ENCODE measurements around the gene ARTN. TPM values are rescaled to one million over a fixed set of nuclear protein-coding genes. Genes with fewer than 3 reads are reported as not detected.

ARTN gene, protein sequence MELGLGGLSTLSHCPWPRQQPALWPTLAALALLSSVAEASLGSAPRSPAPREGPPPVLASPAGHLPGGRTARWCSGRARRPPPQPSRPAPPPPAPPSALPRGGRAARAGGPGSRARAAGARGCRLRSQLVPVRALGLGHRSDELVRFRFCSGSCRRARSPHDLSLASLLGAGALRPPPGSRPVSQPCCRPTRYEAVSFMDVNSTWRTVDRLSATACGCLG
- 1 to 10 TPM in 2 of 4 donors, under 1 TPM in 1, not detected in 1; 0.48 to 2.7 (median 1.3) TPM for total RNA-seq

DNA sequence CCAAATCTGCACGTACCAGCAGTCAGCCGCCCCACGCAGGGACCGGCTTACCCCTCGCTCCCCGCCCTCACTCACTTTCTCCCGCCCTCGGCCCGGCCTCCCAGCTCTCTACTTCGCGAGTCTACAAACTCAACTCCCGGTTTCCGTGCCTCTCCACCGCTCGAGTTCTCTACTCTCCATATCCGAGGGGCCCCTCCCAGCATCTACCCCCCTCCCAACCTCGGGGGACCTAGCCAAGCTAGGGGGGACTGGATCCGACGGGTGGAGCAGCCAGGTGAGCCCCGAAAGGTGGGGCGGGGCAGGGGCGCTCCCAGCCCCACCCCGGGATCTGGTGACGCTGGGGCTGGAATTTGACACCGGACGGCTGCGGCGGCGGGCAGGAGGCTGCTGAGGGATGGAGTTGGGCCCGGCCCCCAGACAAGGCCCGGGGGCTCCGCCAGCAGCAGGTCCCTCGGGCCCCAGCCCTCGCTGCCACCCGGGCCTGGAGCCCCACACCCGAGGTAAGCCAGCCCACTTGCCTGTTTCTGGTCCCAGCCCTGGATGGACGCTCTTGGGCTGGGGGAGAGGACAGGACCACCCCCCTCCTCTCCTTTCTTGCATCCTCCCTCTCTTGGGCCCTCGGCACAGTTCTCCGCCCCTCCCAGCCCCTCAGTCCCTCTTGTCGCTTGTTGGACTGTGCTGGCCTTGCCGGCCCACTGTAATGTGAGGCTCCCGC, at the start of gene ARTN:
TSS of gene ARTN (plus strand) at position 416 of the 715 bp plus-strand sequence. CDS start 1,856 bp downstream, outside the sequence.
- H3K27me3 ChIP-seq: no peaks in the 10 kb centered on the region
- peak in 1 of 2 donors; percentile 29 for DNase-seq
- peaks cover 0 to 11% of the 10 kb centered on the region in 2 donors for H3K4me1 ChIP-seq
- intact Hi-C loops (cut with DNase I; ENCODE audit: low total_unique reads): no loop called here
- no peak within 1 kb of the TSS for H3K27ac ChIP-seq
- no peaks in the 10 kb centered on the region for H3K9me3 ChIP-seq
- no peaks in the 10 kb centered on the region for H3K36me3 ChIP-seq
- TF ChIP-seq, protein P1, sequence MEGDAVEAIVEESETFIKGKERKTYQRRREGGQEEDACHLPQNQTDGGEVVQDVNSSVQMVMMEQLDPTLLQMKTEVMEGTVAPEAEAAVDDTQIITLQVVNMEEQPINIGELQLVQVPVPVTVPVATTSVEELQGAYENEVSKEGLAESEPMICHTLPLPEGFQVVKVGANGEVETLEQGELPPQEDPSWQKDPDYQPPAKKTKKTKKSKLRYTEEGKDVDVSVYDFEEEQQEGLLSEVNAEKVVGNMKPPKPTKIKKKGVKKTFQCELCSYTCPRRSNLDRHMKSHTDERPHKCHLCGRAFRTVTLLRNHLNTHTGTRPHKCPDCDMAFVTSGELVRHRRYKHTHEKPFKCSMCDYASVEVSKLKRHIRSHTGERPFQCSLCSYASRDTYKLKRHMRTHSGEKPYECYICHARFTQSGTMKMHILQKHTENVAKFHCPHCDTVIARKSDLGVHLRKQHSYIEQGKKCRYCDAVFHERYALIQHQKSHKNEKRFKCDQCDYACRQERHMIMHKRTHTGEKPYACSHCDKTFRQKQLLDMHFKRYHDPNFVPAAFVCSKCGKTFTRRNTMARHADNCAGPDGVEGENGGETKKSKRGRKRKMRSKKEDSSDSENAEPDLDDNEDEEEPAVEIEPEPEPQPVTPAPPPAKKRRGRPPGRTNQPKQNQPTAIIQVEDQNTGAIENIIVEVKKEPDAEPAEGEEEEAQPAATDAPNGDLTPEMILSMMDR (IDR thresholded peaks at IDR 0.05): no peak
- TF ChIP-seq POLR2A (IDR thresholded peaks at IDR 0.05): no peak
- H3K4me3 ChIP-seq: peak within 1 kb of the TSS; percentile 23 to 27

DNA sequence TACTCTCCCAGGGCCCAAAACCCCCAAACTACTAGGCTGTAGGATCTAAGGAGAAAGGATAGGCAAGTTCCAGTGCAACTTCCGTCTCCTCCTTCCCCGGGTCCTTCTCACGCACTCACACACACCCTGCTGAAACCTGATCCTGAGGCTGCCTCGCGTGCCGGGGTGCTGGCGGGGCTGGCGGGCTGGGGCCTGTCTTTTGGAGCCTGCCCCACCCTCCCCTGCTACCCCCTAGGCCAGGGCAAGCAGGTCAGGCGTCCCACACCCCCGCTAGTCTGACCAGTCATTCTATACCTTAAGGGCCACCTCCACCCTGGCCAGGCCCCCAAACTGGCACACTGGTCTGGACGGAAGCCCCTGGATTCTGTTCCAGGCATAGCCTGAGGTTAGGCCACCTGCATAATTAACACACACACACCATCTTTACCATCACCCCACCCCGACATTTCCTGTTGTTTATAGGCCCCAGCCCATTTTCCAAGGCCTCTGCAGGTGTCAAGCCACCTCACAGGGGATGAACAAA, 48.3 kb upstream of the ARTN start:
- DNase-seq: no peak
- TF ChIP-seq POLR2A (IDR thresholded peaks at IDR 0.05): no peak
- TF ChIP-seq, protein P1 (IDR thresholded peaks at IDR 0.05): no peak
- intact Hi-C loops (cut with DNase I; ENCODE audit: low total_unique reads): no loop called here

DNA sequence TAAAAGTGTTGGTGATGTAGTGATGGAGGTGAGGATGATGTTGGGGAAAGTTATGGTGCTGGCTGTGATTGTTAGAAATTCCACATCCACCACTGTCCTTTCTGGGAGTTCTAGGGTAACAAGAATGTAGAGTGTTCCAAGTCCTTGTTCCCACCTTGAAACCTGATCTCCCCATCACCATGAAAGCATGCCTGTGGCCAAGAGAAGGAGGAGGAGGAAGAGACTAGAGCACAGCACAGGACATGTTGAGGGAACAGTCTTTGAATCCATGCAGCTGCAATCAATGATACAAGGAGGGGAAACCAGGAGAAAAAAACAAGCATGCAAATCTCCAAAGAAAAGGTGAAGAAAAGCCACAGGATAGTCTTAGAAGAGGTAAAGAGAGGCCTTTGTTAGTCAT, 45.9 kb upstream of the ARTN start:
- TF ChIP-seq, protein P1 (IDR thresholded peaks at IDR 0.05): no peak
- TF ChIP-seq POLR2A (IDR thresholded peaks at IDR 0.05): no peak
- Histone ChIP-seq H3K27me3 (no peaks in the 10 kb centered on the region), H3K9me3 (no peaks in the 10 kb centered on the region), H3K4me1 (no peaks in the 10 kb centered on the region), H3K27ac (no peak overlapping the region), H3K4me3 (no peak overlapping the region), H3K36me3 (no peaks in the 10 kb centered on the region)
- no peak for DNase-seq
- intact Hi-C loops (cut with DNase I; ENCODE audit: low total_unique reads): no loop called here

More for the DNA sequence above, 48.3 kb upstream of the ARTN start:
- Histone ChIP-seq H3K4me3 (no peak overlapping the region), H3K27me3 (no peaks in the 10 kb centered on the region), H3K27ac (no peak overlapping the region), H3K4me1 (no peaks in the 10 kb centered on the region), H3K36me3 (no peaks in the 10 kb centered on the region), H3K9me3 (no peaks in the 10 kb centered on the region)

DNA sequence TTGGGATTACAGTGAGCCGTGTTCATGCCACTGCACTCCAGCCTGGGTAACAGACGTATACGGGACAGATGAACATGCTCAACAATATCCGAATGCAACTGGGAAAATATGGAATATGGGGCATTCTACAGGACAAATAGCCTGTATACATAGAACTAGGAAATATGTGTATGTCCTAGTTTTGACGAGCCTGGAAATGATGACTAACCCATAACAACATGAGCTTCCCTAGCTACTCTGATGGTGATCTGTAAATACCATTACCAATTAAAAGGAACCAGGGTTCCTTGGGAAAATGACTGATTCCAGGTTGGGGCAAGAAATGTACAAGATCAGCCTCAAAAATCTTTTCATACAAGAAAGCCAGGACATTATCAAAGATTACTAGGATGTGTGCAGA, 42.8 kb upstream of the ARTN start:
- intact Hi-C loops (cut with DNase I; ENCODE audit: low total_unique reads): no loop called here
- Histone ChIP-seq H3K9me3 (no peaks in the 10 kb centered on the region), H3K4me3 (no peak overlapping the region), H3K36me3 (no peaks in the 10 kb centered on the region), H3K27me3 (no peaks in the 10 kb centered on the region), H3K27ac (no peak overlapping the region), H3K4me1 (no peaks in the 10 kb centered on the region)
- TF ChIP-seq POLR2A (IDR thresholded peaks at IDR 0.05): no peak
- TF ChIP-seq, protein P1 (IDR thresholded peaks at IDR 0.05): no peak
- no peak for DNase-seq

DNA sequence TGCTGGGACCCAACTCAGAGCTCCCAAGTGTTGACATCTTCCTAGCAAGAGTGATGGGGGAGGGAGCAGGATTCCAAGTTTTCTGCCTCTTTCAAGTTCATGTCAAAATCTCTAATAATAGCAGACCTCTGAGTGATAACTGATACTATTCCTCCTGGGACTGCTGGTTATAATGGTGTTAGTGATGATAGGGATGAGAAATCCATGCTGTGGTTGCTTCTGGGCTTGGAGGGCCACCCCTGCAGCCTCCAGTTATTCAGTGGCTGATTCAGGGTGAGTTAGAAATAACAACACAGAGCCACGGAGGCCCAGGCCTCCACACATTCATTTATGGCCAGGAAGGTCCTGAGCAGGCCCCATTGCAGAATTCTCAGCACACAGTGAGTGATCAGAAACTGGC, 40.6 kb upstream of the ARTN start:
- peak overlapping the region in 1 of 2 donors; percentile 26 for H3K27ac ChIP-seq
- H3K4me3 ChIP-seq: no peak overlapping the region
- H3K36me3 ChIP-seq: no peaks in the 10 kb centered on the region
- H3K27me3 ChIP-seq: no peaks in the 10 kb centered on the region
- no peaks in the 10 kb centered on the region for H3K4me1 ChIP-seq
- DNase-seq: no peak
- intact Hi-C loops (cut with DNase I; ENCODE audit: low total_unique reads): no loop called here
- H3K9me3 ChIP-seq: no peaks in the 10 kb centered on the region
- TF ChIP-seq POLR2A (IDR thresholded peaks at IDR 0.05): no peak
- TF ChIP-seq, protein P1 (IDR thresholded peaks at IDR 0.05): no peak

Measured in uterus (tissue), 4 donors.